ENCODE results near the gene FRMD6.

DNA sequence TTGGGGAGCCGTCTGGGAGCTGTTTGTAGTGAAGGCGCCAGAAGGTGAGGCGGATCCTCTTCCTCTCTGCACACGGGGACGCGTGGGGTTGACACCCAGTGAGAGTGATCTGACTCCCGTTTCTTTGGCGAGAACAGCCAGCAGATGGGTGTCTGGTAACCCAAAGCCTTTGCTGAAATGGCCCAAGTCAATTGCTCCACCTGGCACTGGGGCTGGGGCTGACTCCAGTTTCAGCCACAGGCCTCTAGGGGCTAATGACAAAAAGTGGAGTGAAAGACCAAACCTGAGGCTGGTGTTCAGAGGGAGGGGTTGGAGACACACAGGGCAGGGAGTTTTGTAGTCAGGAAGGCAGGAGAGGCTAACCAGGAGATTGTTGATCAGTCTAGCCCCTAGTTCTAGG lies 87.0 kb downstream of the FRMD6 start:
- TF ChIP-seq, protein P1, sequence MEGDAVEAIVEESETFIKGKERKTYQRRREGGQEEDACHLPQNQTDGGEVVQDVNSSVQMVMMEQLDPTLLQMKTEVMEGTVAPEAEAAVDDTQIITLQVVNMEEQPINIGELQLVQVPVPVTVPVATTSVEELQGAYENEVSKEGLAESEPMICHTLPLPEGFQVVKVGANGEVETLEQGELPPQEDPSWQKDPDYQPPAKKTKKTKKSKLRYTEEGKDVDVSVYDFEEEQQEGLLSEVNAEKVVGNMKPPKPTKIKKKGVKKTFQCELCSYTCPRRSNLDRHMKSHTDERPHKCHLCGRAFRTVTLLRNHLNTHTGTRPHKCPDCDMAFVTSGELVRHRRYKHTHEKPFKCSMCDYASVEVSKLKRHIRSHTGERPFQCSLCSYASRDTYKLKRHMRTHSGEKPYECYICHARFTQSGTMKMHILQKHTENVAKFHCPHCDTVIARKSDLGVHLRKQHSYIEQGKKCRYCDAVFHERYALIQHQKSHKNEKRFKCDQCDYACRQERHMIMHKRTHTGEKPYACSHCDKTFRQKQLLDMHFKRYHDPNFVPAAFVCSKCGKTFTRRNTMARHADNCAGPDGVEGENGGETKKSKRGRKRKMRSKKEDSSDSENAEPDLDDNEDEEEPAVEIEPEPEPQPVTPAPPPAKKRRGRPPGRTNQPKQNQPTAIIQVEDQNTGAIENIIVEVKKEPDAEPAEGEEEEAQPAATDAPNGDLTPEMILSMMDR (IDR thresholded peaks at IDR 0.05), result no peak
- TF ChIP-seq POLR2A (IDR thresholded peaks at IDR 0.05; ENCODE audit: low read depth) (no peak), POLR2AphosphoS5 (IDR thresholded peaks at IDR 0.05) (no peak), EP300 (IDR thresholded peaks at IDR 0.05) (no peak)

All from esophagus muscularis mucosa (tissue), 4 donors.